NCI-H187 (cell line): ENCODE measurements around the gene STK17B.
"Not testable (repeated sequence)": the region's sequence is repeated elsewhere in the genome, so short reads cannot be mapped to it uniquely, and the experiment has no call there.

ENCODE experiments used
- DNase-seq, 2 experiments: peaks; one replicate each; lab custom pipeline; 2025; lab: John Stamatoyannopoulos, UW

Gene STK17B

GRCh38 chr2:196112418-196113034, 58.9 kb downstream of the STK17B start:
- no peak for DNase-seq

- no peak for DNase-seq
These were observed 62.8 kb downstream of the STK17B start for GRCh38 chr2:196108604-196109003.

DNA sequence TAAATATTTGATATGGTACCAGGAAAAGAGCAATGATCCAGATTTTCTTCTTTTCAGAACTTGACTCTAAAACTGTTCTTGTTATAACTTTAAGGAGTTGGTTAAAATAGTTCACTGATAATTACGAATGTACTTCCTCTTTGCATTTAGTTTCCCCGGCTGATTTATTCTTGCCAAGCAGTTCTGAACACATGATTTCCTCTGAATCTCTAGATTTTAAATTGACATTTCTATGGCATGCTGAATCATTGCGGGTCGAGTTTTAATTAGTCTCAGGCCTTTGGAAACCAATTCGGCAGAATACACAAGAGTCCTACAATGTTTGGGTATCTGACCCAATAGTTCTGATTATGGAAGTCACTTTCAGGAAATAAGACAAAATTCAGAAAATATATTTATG, 65.4 kb downstream of the STK17B start:
- DNase-seq: no peak

DNA sequence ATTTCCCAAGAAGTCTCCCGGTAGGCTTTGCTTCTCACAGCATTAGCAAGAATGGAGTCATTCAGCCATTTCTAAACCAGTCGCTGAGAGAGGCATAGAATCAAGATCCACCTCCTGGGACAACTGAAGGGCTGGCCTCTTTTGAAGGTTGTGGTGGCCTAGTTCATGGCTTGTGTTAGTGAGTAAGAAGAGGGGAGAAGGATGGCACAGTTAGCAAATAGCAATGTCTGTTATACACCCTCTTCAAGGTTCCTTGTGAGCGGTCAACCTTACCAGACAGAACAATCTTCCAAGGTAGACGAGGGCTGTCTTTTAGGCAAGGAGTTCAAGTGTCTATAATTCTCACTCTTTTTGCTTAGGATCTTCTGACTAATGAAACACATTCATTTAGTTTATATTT, 67.3 kb downstream of the STK17B start:
- DNase-seq: no peak

DNA sequence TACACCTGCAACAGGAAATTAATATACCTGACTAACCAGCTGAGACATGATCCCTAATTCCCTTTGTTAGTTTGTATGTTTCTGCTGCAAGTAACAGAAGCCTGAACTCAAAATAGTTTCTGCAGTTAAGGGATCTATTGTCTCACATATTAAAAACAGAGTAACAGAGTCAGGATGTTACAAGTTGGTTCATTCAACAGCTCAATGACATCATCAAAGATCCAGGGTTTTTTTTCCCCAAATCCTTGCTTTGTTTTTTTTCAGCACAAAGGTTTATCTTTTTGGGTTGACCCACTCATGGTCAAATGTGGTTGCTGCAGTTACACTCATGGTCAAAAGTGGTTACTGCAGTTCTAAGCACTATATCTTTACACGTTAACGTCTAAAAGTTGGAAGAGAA, 67.8 kb downstream of the STK17B start:
- DNase-seq: no peak

DNA sequence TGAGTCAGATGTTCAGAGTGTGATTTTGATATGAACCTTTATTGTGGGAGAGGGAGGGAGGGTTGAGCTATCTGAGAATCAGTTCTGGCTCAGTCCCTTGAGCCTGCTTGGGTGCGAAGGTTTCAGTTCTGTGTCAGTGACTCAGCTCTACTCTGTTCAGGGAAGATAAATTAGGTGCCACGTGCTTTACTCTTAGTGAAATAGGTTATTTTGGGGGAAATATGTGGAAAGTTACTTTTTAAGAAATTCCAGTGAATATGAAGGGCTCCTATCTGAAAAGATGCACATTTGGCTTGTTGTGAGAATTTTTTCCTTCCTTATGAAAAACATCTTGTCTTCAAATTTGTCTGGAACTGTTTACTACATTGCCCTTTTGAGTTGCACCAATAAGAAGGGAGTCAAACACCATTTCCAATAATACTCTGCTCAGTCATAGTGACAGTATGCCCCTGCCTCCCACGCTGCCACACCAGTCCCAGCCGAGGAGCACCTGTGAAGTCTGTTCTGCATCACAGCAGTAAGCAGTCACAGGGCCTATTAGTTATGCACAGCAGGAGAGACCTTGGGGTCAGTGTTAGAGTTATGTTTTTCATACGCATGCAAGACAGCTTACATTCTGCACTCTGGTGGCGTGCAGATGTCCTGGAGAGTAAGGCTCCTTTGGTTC, 69.9 kb downstream of the STK17B start:
- no peak for DNase-seq

- no peak for DNase-seq
These were observed 71.5 kb downstream of the STK17B start for GRCh38 chr2:196099916-196100315.

DNA sequence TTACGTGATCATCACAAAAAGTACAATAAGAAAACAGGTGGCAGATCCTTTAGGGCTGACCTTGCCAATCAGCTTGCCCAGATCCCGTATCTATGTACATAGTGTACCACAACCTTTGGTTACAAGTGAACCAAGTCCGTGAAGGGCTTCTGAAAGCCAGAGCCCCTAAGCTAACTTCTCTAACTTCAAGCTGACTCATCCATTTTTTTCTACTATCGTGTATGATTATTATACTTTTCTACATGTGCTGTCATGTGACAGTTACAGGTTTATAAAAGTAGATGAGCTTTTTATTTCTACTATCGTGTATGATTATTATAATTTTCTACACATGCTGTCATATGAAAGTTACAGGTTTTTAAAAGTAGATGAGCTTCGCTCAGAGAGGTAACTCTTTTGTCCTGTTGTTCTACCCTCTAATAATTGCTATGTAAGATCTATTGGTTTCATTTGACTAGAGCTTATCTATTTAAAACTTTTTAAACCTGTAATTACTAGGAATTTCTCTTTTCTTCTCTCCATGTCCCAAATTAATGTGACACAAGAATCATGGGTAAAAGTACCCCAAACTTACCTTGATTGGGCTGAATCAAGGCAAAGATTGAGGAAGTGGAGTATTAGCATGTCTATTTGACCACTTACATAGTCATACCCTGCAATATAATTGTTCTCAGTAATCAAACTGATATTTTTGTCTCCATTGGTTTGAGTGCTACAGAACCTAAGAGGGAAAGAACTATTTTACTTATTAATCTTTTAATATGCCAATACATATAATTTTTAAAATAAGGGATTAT, 73.3 kb downstream of the STK17B start:
- DNase-seq: no peak

GRCh38 chr2:196096982-196097745, 74.2 kb downstream of the STK17B start:
- DNase-seq: no peak

- DNase-seq: no peak
These were observed 75.1 kb downstream of the STK17B start for GRCh38 chr2:196096264-196096663.

DNA sequence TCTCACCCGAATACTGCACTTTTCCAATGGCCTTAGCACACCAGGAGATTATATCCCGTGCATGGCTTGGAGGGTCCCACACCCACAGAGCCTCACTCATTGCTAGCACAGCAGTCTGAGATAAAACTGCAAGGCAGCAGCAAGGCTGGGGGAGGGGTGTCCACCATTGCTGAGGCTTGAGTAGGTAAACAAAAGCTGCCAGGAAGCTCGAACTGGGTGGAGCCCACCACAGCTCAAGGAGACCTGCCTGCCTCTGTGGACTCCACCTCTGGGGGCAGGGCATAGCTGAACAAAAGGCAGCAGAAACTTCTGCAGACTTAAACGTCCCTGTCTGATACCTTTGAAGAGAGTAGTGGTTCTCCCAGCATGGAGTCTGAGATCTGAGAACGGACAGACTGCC, 81.9 kb downstream of the STK17B start:
- DNase-seq: not testable (repeated sequence)

DNA sequence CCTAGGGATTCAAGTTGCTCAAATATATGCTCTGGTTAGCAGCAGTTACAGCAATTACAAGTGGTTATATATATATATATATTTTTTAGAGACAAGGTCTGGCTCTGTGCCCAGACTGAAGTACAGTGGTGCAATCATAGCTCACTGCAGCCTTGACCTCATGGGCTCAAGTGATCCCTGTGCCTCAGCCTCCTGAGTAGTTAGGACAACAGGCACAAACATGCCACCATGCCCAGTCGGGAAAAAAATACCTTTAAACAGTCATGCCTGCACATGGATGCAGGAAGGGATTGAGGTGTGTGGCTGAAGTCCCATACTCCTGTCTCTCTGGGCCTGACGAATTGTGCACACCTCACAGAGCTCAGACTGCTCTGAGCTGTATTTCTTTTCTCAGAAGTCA, 83.2 kb downstream of the STK17B start:
- no peak for DNase-seq

GRCh38 chr2:196086517-196087368, 84.6 kb downstream of the STK17B start:
- DNase-seq: no peak

DNA sequence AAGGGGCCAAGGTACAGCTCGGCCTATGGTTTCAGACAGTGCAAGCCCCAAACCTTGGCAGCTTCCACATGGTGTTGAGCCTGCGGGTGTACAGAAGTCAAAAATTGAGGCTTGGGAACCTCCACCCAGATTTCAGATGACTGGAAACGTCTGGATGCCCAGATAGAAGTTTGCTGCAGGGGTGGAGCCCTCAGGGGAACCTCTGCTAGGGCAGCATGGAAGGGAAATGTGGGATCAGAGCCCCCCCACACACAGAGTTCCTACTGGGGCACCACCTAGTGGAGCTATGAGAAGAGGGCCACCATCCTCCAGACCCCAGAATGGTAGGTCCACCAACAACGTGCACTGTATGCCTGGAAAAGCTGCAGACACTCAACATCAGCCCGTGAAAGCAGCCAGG, 87.8 kb downstream of the STK17B start:
- DNase-seq: no peak
